Upper lobe of left lung (tissue), 4 donors: Measurements from ENCODE around the gene NAGPA.

Source experiments
- EP300 ChIP-seq, 4 donors: sonication (generic); formaldehyde crosslinking; IDR thresholded peaks; one replicate each; pipeline ENCODE4 v1.5.1; 2017; ENCODE audit warnings: antibody characterized with exemption in 4 of 4, control low read depth in 2 of 4
- POLR2A ChIP-seq, 4 donors: fragments of 450-650 bp; IDR thresholded peaks; one replicate each; pipeline ENCODE4 v1.5.1; 2016 to 2017; ENCODE audit warnings: antibody characterized with exemption in 4 of 4, mild to moderate bottlenecking in 2 of 4
- POLR2AphosphoS5 ChIP-seq, 2 donors: sonication (generic); formaldehyde crosslinking; IDR thresholded peaks; one replicate each; pipeline ENCODE4 v1.5.1; 2017; ENCODE audit warnings: antibody characterized with exemption in 2 of 2
- TF ChIP-seq, protein P1 (sequence below), 6 experiments: fragments of 450-650 bp in 4 of 6; fragments of 200-600 bp in 2 of 6; sonication (generic) in 2 of 6; IDR thresholded peaks; one replicate each; pipeline ENCODE4 v1.5.1; 2016 to 2019; ENCODE audit warnings: antibody characterized with exemption in 6 of 6

DNA sequence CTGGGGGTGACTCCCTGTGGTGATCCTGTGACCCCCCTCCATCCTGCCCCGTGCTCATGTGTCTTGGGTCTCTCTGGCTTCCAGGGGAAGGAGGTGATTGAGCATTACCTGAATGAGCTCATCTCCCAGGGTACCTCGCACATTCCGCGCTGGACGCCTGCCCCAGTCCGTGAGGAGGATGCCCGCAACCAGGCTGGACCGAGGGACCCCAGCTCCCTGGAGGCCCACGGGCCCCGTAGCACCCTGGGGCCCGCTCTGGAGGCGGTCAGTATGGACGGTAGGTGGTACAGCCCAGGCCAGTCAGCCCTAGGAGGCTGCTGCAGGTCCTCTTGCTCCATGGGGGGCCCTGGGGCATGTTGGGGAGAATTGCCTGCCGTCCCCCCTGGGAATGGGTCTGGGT lies 42.0 kb downstream of the NAGPA start:
- TF ChIP-seq POLR2A (IDR thresholded peaks at IDR 0.05) (no peak), POLR2AphosphoS5 (IDR thresholded peaks at IDR 0.05) (no peak), EP300 (IDR thresholded peaks at IDR 0.05) (no peak)
- TF ChIP-seq, protein P1, sequence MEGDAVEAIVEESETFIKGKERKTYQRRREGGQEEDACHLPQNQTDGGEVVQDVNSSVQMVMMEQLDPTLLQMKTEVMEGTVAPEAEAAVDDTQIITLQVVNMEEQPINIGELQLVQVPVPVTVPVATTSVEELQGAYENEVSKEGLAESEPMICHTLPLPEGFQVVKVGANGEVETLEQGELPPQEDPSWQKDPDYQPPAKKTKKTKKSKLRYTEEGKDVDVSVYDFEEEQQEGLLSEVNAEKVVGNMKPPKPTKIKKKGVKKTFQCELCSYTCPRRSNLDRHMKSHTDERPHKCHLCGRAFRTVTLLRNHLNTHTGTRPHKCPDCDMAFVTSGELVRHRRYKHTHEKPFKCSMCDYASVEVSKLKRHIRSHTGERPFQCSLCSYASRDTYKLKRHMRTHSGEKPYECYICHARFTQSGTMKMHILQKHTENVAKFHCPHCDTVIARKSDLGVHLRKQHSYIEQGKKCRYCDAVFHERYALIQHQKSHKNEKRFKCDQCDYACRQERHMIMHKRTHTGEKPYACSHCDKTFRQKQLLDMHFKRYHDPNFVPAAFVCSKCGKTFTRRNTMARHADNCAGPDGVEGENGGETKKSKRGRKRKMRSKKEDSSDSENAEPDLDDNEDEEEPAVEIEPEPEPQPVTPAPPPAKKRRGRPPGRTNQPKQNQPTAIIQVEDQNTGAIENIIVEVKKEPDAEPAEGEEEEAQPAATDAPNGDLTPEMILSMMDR (IDR thresholded peaks at IDR 0.05): no peak
